GM18498 (cell line): Measurements from ENCODE around the gene EIPR1.
"Not testable (repeated sequence)": the region's sequence is repeated elsewhere in the genome, so short reads cannot be mapped to it uniquely, and the experiment has no call there.

Experiments
- ATAC-seq: cut with Tn5 transposase; IDR thresholded peaks from one replicate; pipeline ENCODE4 v1.9.1; 2021; ENCODE audit warnings: mild to moderate bottlenecking, moderate library complexity; ENCODE audit not compliant: unreplicated experiment

Gene EIPR1

GRCh38 chr2:3403587-3404334 is 26.1 kb upstream of the EIPR1 start:
- ATAC-seq = peak; percentile 99

GRCh38 chr2:3399829-3400228 is 22.2 kb upstream of the EIPR1 start:
- ATAC-seq = no peak

GRCh38 chr2:3399381-3399780 is 21.8 kb upstream of the EIPR1 start:
- no peak for ATAC-seq

- no peak for ATAC-seq
Measured at GRCh38 chr2:3398857-3399256, 21.2 kb upstream of the EIPR1 start.

- ATAC-seq = no peak
Measured at GRCh38 chr2:3396920-3397559, 19.4 kb upstream of the EIPR1 start.

GRCh38 chr2:3392216-3392615 is 14.6 kb upstream of the EIPR1 start:
- no peak for ATAC-seq

- no peak for ATAC-seq
Measured at GRCh38 chr2:3390041-3390440, 12.4 kb upstream of the EIPR1 start.

- no peak for ATAC-seq
Measured at GRCh38 chr2:3389193-3389592, 11.6 kb upstream of the EIPR1 start.

- ATAC-seq = no peak
Measured at GRCh38 chr2:3388412-3388738, 10.8 kb upstream of the EIPR1 start.

GRCh38 chr2:3387644-3388411 is 10.2 kb upstream of the EIPR1 start:
- no peak for ATAC-seq

- no peak for ATAC-seq
Measured at GRCh38 chr2:3387011-3387410, 9.4 kb upstream of the EIPR1 start.

- no peak for ATAC-seq
Measured at GRCh38 chr2:3386448-3386958, 8.9 kb upstream of the EIPR1 start.

GRCh38 chr2:3379647-3380534 is 2.3 kb upstream of the EIPR1 start, which contains the start of gene TRAPPC12:
TRAPPC12 (plus strand) TSS chr2:3379694; CDS start chr2:3387624, 7,930 bp downstream.
- ATAC-seq = peak; percentile 77

GRCh38 chr2:3379339-3379646 is 1.7 kb upstream of the EIPR1 start:
- ATAC-seq = no peak

- peak; percentile 19 for ATAC-seq
Measured at GRCh38 chr2:3377279-3377611, 373 bp downstream of the EIPR1 start.

- ATAC-seq = no peak
Measured at GRCh38 chr2:3376821-3377220, 797 bp downstream of the EIPR1 start.

- not testable (repeated sequence) for ATAC-seq
Measured at GRCh38 chr2:3369340-3370181, 8.1 kb downstream of the EIPR1 start.

- ATAC-seq = no peak
Measured at GRCh38 chr2:3368261-3368722, 9.3 kb downstream of the EIPR1 start.

- ATAC-seq = no peak
Measured at GRCh38 chr2:3365219-3365618, 12.4 kb downstream of the EIPR1 start.
